ENCODE measurements around the gene CDC42BPA. TPM values are rescaled to one million over a fixed set of nuclear protein-coding genes. Genes with fewer than 3 reads are reported as not detected.

The CDC42BPA gene
- total RNA-seq, 2 experiments from 2014 or later, result 3.6 to 3.8 TPM

DNA sequence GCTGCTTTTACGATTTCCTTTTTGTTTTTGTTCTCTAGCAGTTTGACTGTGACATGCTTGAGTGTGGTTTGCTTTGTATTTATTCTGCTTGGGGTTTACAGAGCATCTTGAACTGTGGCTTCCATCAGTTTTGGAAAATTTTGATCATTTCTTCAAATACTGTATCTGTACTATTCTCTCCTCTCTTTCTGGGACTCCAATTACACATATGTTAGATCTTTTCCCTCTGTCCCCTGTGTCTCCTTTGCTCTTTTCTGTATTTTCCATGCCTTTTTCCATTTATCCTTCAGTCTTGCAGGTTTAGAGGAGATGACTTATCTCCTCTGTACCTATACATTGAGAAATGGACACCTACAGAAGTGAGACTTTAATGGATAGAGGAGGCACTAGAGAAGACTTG lies 346.5 kb downstream of the CDC42BPA start:
- Mint-ChIP-seq H3K27me3 (no peaks in the 10 kb centered on the region), H3K36me3 (ENCODE audit: low read depth) (peaks cover 17% of the 10 kb centered on the region), H3K27ac (no peak overlapping the region), H3K4me1 (no peaks in the 10 kb centered on the region), H3K4me3 (no peak overlapping the region), H3K9me3 (peaks cover 8% of the 10 kb centered on the region)
- POLR2A ChIA-PET, result no interaction called here
- CTCF ChIA-PET, result no interaction called here
- no peak for DNase-seq

DNA sequence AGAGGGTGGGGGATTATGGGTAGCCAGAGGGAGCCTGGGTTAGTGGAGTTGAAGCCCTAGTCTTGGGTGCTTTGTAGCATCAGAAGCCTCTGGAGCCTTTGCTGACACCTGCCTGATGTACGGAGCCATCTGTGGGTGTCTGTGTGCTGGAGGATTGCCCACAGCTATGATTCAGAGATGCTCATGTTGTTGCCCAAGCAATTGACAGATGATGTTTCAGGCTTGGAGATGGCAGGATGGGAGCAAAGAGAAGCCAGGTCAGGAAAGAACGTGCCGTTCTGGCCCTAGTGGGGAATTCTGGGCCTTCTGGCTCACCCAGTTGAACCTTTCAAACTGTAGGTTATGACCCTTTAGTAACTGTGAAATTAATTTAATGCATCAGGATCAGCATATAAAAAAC lies 350.6 kb downstream of the CDC42BPA start:
- Mint-ChIP-seq H3K9me3 (peaks cover 8% of the 10 kb centered on the region), H3K4me1 (no peaks in the 10 kb centered on the region), H3K36me3 (ENCODE audit: low read depth) (peaks cover 21% of the 10 kb centered on the region), H3K27ac (no peak overlapping the region), H3K4me3 (no peak overlapping the region), H3K27me3 (no peaks in the 10 kb centered on the region)
- DNase-seq, result no peak
- POLR2A ChIA-PET, result no interaction called here
- CTCF ChIA-PET, result no interaction called here

DNA sequence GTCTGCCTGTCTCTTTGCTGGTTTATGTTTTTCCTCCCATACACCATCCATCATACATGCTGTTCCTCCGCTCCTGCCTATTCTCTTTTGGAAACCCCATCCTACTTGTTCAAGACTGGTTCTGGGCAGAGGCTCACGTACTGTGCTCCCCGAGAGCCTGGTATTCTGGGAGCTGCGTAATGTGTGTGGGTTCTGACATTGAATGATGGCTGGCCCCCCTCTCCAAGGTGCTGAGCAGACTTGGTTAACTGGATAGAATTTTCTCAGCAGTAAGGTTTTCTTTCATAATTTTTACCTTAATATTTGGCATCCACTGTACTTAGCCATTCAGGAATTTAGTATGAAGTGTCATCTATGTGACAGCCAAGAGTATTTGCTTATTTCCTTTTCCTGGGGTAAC lies 351.6 kb downstream of the CDC42BPA start:
- Mint-ChIP-seq H3K4me3 (no peak overlapping the region), H3K4me1 (no peaks in the 10 kb centered on the region), H3K9me3 (peaks cover 3% of the 10 kb centered on the region), H3K27me3 (no peaks in the 10 kb centered on the region), H3K27ac (no peak overlapping the region), H3K36me3 (ENCODE audit: low read depth) (peaks cover 15% of the 10 kb centered on the region)
- DNase-seq, result no peak
- CTCF ChIA-PET, result no interaction called here
- POLR2A ChIA-PET, result no interaction called here

DNA sequence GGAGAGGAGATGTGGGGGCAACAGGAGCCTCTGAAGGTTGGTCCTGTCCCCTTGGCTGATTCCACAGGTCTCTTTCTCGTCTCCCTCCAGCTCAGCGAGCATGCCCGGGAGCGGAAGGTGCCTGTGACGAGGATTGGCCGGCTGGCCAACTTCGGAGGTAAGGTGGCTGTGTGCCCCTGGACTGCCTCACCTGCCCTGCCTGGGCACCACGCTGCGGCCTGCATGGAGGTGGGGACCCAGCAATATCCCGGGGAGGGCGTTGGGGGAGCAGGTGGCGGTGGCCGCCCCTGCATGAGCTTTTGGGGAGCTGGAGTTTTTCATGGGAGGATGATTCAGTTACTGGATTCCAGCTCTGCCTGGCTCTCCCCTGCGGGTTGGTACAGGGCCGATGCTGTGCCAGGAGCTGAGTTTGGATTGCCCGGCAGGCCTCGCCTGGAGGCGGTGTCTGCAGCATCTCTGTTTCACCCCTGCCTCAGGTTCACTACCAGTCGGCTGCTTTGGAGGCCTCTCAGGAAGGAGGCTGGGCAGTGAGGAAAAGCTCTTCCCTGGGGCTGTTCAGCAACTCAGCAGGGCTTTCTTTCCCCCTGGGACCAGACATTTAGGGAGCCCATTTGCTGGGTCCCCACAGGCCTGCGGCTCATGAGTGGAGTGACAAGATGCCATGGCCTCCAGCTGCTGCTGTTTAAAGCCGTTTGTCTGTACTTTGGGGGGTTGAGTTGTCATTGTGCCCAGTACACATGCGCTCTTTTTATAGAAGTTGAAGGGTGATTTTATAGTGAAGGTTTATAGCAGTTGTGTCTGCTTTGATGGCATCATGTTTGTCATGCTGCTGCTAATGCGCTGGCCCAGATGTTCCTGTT lies 352.5 kb downstream of the CDC42BPA start:
- H3K4me3 Mint-ChIP-seq, result no peak overlapping the region
- no peaks in the 10 kb centered on the region for H3K9me3 Mint-ChIP-seq
- CTCF ChIA-PET, result interaction anchor here (1.2 kb wide), 1 partner anchor 18 kb away, joined by 4 read pairs; no protein-coding TSS in a partner anchor
- POLR2A ChIA-PET, result no interaction called here
- no peaks in the 10 kb centered on the region for H3K27me3 Mint-ChIP-seq
- H3K27ac Mint-ChIP-seq, result no peak overlapping the region
- H3K4me1 Mint-ChIP-seq, result no peaks in the 10 kb centered on the region
- peaks cover 13% of the 10 kb centered on the region for H3K36me3 Mint-ChIP-seq (ENCODE audit: low read depth)
- DNase-seq, result no peak

DNA sequence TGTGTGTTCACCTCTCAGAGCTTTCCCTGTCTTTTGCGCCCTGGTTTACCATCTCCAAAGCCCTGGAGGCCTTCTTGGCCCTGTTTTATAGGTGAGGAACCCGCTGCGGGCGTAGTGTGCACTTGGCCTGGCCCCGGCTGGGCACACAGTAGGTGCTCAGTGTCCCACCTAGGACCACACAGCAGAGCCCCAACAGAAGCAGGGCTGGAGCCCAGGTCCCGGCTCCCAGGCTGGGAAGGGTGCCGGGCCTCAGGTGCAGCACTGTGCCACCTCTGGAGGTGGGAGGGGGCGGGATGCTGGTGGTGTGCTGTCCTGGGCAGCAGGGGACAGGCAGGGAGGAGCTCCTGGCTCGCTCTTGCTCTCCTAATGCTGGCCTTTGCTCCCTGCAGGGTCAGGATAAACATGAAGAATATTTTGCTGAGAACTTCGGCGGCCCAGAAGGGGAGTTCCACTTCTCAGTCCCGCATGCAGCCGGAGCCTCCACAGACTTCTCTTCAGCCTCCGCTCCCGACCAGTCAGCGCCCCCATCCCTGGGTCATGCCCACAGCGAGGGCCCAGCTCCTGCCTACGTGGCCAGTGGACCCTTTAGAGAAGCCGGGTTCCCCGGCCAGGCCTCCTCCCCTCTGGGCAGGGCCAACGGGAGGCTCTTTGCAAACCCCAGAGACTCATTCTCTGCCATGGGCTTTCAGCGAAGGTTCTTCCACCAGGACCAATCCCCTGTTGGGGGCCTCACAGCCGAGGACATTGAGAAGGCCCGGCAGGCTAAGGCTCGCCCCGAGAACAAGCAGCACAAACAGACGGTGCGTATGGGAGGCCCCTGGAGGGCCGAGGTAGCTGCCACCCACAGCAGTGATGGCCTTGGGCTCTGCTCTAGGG lies 353.4 kb downstream of the CDC42BPA start:
- Mint-ChIP-seq H3K36me3 (ENCODE audit: low read depth) (peaks cover 13% of the 10 kb centered on the region), H3K9me3 (peaks cover under 1% of the 10 kb centered on the region), H3K27me3 (no peaks in the 10 kb centered on the region), H3K4me3 (no peak overlapping the region), H3K4me1 (no peaks in the 10 kb centered on the region), H3K27ac (no peak overlapping the region)
- DNase-seq, result no peak
- ChIA-PET POLR2A (no interaction called here), CTCF (interaction anchor here (0.5 to 1.2 kb wide), 2 partner anchors 19 to 450 kb away, joined by 3 to 4 read pairs; no protein-coding TSS in a partner anchor)

DNA sequence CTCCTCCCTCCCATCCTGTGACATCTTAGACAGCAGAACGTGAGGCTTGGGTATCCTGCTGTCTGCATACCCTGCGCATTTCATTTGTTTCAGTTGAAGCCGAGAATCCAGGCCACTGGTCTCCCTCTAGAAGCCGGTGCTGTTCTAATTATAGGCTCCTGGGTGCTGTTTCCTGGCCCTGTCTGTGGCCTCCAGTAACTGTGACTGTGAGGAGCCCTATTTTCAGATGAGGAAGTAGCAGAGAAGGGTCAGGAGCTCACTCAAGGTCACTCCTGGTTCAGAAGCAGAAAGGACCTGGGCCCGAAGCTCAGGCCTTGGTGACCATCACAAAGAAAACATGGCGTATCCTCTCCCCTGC lies 354.2 kb downstream of the CDC42BPA start:
- Mint-ChIP-seq H3K27me3 (no peaks in the 10 kb centered on the region), H3K27ac (no peak overlapping the region), H3K4me1 (no peaks in the 10 kb centered on the region), H3K9me3 (peaks cover 8% of the 10 kb centered on the region), H3K4me3 (no peak overlapping the region), H3K36me3 (ENCODE audit: low read depth) (peaks cover 10% of the 10 kb centered on the region)
- no peak for DNase-seq
- POLR2A ChIA-PET, result no interaction called here
- CTCF ChIA-PET, result no interaction called here

DNA sequence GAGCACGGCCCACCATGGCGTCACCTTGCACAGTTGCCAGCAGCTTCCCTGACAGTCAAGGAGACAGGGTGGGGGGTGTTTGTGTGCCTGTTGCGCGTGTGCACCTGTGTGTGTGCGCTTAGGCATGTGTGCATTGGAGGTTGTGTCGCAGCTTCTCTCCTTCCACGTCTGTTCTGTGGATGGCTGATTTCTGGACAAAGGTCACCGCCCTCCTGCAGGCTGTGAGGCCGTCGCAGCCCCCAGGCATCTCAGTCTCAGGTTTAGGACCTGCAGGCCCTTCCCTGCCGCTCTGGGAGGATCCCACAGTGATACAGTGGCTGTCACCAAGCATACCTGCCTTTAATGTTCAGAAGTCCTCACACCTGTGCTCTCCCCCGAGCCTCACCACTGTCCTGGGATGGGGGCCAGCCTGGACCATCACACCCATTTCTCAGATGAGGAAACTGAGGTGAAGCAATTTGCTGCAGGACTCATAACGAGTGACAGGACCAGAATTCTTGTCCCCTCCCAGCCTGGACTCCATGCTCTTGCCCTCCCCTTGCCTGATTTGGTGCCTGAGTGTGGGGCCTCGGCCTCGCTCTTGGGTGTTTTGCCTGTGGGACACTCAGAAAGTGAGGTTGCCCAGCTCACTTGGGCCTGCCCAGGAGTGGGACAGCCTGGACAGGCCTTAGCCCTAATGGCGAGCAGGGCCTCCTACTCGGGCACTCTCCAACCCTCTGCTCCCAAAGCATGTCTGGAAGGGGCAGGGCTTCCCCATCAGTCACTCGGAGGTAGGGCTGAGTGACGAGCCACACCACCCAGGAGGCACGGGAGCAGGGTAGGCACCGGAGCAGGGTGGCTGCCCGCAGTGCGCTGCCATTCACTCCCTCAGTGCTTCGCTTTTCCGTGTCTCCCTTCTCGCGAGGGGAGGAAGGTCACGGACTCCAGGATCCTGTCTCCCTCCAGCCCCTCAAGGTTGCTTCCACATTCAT lies 355.6 kb downstream of the CDC42BPA start:
- H3K9me3 Mint-ChIP-seq, result peaks cover 19% of the 10 kb centered on the region
- no peaks in the 10 kb centered on the region for H3K27me3 Mint-ChIP-seq
- H3K4me1 Mint-ChIP-seq, result peaks cover 2% of the 10 kb centered on the region
- POLR2A ChIA-PET, result no interaction called here
- no peak for DNase-seq
- CTCF ChIA-PET, result no interaction called here
- H3K27ac Mint-ChIP-seq, result no peak overlapping the region
- peaks cover 20% of the 10 kb centered on the region for H3K36me3 Mint-ChIP-seq (ENCODE audit: low read depth)
- no peak overlapping the region for H3K4me3 Mint-ChIP-seq

DNA sequence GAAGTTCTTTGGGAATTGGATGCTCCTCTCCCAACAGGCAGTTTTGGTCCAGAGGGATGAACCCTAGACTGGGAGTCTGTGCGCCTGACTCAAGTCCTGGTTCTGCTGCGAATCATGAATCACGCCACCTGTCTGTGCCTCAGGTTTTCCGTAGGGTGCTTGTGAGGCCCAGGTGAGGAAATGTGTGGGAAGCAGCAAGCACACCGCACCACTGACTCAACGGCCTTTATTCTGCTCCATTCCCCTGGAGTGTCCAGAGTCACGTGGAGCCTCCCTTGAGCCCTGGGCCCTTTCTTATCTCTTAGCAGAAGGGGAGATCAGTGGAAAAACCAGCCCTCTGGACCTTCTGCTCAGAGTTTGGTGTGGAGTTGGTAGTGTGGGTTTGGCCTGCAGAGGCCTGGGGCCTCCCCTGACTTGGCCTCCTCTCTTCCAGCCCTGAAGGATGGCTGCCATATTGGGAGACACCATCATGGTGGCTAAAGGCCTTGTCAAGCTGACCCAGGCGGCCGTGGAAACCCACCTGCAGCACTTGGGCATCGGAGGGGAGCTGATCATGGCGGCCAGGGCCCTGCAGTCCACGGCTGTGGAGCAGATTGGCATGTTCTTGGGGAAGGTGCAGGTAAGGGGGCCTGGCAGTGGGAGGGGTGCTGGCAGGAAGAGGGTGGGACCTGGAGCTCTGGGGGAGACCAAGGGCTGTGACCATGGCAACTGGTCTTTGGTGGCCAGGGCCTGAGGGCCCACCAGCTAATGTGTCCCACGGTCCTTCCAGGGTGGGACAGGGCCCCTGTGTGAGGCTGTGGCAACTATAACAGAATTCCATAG lies 357.1 kb downstream of the CDC42BPA start:
- H3K4me1 Mint-ChIP-seq, result peaks cover 2% of the 10 kb centered on the region
- peaks cover 24% of the 10 kb centered on the region for H3K9me3 Mint-ChIP-seq
- POLR2A ChIA-PET, result no interaction called here
- H3K27ac Mint-ChIP-seq, result no peak overlapping the region
- no peak overlapping the region for H3K4me3 Mint-ChIP-seq
- CTCF ChIA-PET, result no interaction called here
- no peaks in the 10 kb centered on the region for H3K27me3 Mint-ChIP-seq
- H3K36me3 Mint-ChIP-seq (ENCODE audit: low read depth), result peaks cover 22% of the 10 kb centered on the region
- no peak for DNase-seq

DNA sequence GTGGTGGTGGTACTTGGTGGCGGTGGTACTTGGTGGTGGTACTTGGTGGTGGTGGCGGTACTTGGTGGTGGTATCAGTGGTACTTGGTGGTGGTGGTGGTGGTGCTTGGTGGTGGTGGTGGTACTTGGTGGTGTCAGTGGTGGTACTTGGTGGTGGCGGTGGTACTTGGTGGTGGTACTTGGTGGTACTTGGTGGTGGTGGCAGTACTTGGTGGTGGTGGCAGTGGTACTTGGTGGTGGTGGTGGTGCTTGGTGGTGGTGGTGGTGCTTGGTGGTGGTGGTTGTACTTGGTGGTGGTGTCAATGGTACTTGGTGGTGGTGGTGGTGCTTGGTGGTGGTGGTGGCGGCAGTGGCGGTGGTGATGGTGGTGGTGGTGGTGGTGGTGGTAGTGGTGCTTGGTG lies 358.0 kb downstream of the CDC42BPA start:
- POLR2A ChIA-PET, result no interaction called here
- CTCF ChIA-PET, result no interaction called here
- no peak overlapping the region for H3K4me3 Mint-ChIP-seq
- peaks cover 2% of the 10 kb centered on the region for H3K4me1 Mint-ChIP-seq
- peaks cover 26% of the 10 kb centered on the region for H3K9me3 Mint-ChIP-seq
- no peak overlapping the region for H3K27ac Mint-ChIP-seq
- no peak for DNase-seq
- H3K27me3 Mint-ChIP-seq, result no peaks in the 10 kb centered on the region
- peaks cover 21% of the 10 kb centered on the region for H3K36me3 Mint-ChIP-seq (ENCODE audit: low read depth)

DNA sequence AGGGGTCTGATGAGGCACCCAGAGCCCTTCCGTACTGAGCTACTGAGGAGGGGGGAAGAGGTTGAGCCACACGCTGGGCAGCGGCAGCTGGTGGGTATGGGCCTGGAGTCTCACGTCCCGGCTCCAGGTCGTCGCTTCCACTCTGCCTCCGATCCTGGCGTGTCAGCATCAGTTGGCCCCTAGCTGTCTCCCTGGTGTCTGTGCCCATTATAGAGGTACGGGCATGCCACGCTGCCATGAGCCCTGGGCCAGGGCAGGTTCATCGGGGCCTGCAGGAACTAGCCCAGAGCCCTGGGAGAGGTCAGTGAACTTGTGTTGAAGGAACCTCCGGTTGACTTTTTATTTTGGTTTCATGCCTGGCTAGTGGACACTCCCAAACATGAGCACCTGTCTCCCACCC lies 360.0 kb downstream of the CDC42BPA start:
- POLR2A ChIA-PET, result no interaction called here
- H3K4me3 Mint-ChIP-seq, result no peak overlapping the region

DNA sequence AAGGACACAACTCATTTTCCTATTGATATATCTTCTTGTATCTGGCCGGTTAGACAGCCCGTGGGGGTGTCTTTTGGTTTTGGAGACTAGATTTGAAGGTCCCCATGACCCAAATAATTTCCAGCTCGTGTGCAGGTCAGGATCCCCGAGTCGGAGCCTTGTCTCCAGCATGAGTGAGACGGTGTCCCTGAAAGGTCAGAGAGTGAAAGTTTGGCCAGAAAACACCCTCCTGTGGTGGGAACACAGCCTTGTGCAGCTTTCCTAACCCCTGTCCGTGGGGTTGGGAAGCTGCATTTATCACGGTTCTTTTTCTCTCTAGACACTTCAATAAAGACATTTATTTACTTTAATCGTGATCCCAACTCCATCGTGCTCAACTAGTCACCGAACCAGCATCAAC lies 360.6 kb downstream of the CDC42BPA start:
- peaks cover 28% of the 10 kb centered on the region for H3K9me3 Mint-ChIP-seq
- ChIA-PET POLR2A (no interaction called here), CTCF (interaction anchor here (1.4 kb wide), 1 partner anchor 17 kb away, joined by 3 read pairs; no protein-coding TSS in a partner anchor)
- H3K4me1 Mint-ChIP-seq, result peaks cover 2% of the 10 kb centered on the region
- H3K27ac Mint-ChIP-seq, result no peak overlapping the region
- DNase-seq, result no peak
- peaks cover 23% of the 10 kb centered on the region for H3K36me3 Mint-ChIP-seq (ENCODE audit: low read depth)
- H3K4me3 Mint-ChIP-seq, result no peak overlapping the region
- no peaks in the 10 kb centered on the region for H3K27me3 Mint-ChIP-seq

More for the DNA sequence above, 360.0 kb downstream of the CDC42BPA start:
- Mint-ChIP-seq H3K9me3 (peaks cover 28% of the 10 kb centered on the region), H3K27me3 (no peaks in the 10 kb centered on the region), H3K36me3 (ENCODE audit: low read depth) (peaks cover 23% of the 10 kb centered on the region), H3K4me1 (peaks cover 2% of the 10 kb centered on the region), H3K27ac (no peak overlapping the region)
- CTCF ChIA-PET, result interaction anchor here (1.4 kb wide), 1 partner anchor 16 kb away, joined by 3 read pairs; no protein-coding TSS in a partner anchor
- no peak for DNase-seq
